HG02981 (cell line): ENCODE data around the gene OSMR.

Source experiments
- ATAC-seq: cut with Tn5 transposase; IDR thresholded peaks from one replicate; pipeline ENCODE4 v1.9.1; 2021; ENCODE audit warnings: mild to moderate bottlenecking, moderate library complexity; ENCODE audit not compliant: unreplicated experiment

The OSMR gene

GRCh38 chr5:38870595-38870994 lies 24.8 kb downstream of the OSMR start:
- ATAC-seq: no peak

GRCh38 chr5:38871058-38871605 lies 25.3 kb downstream of the OSMR start:
- ATAC-seq: no peak

GRCh38 chr5:38871790-38872551 lies 26.2 kb downstream of the OSMR start:
- no peak for ATAC-seq

GRCh38 chr5:38872826-38873225 lies 27.0 kb downstream of the OSMR start:
- no peak for ATAC-seq

GRCh38 chr5:38874948-38875456 lies 29.2 kb downstream of the OSMR start:
- ATAC-seq: no peak

DNA sequence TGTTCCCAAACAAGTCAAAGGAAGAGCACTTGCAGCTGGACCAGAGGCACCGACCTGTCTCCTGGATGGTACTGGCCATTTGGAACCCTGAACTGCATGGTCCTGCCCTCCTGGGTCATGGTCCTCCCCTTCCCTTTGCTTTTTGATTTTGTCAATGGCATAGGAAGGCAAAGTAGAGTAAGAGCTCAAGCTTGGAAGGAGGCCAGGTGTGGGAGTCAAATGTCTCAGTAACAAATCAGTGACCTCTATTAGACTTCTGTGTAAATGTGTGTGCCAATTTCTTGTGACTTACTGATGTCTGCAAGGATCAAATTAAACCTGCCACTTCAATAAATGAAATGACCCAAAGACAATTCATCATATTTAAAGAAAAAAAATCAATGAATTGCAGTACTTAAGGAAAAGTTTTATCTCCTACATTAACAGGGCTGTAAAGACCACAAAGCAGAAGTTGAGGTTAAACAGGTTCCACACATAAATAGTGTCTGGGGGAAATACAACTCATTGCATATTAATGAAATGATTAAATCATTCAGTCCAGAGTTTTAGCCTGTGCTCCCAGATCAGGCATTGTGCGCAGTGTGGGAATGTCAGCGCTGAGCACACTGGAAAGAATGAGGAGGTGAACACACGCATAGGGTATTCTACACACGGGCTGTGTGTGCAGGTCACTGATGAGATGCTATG lies 32.7 kb downstream of the OSMR start:
- ATAC-seq: no peak

- ATAC-seq: no peak
Observed at GRCh38 chr5:38879078-38879460, 33.3 kb downstream of the OSMR start.

DNA sequence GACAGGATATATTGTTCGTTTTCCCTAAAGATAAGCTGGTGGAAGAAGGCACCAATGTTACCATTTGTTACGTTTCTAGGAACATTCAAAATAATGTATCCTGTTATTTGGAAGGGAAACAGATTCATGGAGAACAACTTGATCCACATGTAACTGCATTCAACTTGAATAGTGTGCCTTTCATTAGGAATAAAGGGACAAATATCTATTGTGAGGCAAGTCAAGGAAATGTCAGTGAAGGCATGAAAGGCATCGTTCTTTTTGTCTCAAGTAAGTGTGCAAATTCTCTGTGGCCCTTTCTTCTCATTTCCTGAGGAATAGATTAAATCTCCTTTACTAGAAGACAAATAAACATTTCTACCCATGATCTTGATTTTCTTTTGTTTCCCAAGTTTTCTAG lies 38.0 kb downstream of the OSMR start:
- ATAC-seq: no peak

DNA sequence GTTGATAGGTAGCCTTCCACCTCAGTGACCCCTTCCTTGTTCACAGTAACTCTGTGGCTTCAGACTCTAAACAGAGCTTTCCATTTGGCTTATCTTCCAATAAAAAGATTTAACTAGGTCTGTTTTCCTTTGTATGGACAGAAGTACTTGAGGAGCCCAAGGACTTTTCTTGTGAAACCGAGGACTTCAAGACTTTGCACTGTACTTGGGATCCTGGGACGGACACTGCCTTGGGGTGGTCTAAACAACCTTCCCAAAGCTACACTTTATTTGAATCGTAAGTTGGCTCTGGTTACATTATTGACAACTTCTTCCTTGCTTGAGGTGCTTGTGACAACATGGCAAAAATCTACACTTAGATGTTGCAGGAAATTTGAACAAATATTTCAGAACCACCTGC lies 39.4 kb downstream of the OSMR start:
- ATAC-seq: no peak

DNA sequence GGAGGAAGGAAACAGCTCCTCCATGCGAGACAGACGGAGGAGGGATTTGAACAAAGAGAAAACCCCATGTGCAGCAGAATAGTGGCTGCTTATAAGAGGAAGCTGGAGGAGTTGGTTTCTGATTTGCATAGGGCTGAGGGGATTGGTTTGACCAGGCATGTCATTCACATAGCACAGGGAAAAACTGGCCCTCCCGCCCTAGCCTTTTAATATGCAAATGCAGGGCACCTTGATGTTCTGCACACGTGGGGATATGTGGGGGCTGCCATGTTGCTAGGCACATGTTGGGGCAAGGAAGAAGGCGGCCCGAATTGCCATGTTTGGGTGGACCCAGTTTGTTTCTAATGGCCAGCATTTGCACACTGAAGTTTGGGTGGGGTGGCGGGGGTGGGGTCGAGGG lies 42.2 kb downstream of the OSMR start:
- ATAC-seq: no peak

GRCh38 chr5:38889424-38889823 lies 43.6 kb downstream of the OSMR start:
- ATAC-seq: no peak

DNA sequence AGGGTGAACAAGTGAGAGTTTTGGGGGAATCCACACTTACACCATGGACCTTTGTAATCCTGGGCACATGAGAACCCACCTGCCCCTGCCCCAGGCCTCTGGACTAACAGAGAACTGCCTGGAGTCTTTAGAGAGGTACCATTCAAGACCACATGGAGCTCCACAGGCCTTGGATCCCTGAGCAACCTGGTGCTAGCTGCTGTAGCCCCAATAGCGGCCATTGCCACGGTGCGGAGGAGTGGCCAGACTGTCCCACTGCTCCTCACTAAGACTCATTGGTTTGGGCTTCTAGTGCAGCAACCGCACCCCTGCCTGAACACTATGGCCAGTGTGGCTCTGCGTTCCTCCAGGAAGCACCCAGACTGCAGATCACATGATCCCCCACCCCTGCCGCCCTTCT lies 45.8 kb downstream of the OSMR start:
- ATAC-seq: no peak

GRCh38 chr5:38892363-38892762 lies 46.6 kb downstream of the OSMR start:
- no peak for ATAC-seq

GRCh38 chr5:38896760-38897159 lies 50.9 kb downstream of the OSMR start:
- no peak for ATAC-seq

DNA sequence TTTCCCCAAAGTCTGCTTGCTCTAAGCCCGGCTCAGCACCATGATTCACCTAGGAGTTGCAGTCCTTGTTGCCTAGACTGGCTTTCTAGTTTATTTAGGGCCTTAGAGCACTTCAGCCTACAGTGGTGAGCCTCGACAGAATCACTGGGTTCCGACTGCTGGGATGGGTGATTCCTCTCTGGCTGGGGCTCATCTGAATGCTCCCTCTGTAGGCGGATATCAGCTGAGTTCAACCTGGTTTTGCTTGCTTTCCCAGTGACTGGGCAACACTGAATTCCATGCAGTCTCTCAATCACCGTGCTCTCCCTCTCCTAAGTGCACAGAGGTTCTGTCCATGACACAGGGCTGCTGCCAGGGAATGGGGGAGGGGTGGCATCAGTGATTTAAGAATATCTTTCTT lies 54.1 kb downstream of the OSMR start:
- ATAC-seq: no peak

DNA sequence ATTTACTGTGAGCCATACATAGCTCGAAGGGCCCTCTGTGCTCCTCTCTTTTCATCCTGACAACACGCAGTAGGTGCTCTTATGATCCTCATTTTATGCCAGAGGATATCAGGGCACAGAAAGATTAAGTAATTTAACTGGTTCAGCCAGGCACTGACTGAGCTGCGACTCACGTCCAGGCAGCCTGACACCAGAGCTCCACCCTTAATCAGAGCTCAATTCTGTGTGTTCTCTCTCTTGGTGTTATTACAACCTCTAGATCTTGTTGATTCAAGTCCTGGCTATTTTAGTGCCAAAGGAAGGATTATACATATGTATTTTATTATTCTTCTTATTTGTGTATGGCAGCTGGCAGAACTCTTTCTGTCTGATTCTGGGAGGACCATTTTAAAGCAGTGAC lies 59.7 kb downstream of the OSMR start:
- ATAC-seq: no peak

DNA sequence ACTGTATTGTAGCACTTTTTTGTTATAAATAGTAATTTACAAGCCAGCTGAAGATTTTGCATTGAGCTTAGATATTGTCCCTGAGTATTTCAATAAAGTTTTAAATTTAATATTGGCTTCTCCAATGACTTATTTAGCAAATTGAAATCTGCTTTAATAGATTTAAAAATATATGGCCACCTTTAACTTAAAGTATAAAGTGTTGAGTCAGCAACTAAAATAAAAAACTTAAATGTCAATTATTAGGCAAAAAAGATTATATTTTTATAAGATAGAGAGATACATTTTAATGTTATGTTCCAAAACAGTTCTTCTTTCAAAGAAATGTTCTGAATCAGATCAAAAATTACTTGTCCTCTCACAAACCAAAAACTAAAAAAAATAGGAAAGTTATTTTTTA lies 60.7 kb downstream of the OSMR start:
- ATAC-seq: no peak

DNA sequence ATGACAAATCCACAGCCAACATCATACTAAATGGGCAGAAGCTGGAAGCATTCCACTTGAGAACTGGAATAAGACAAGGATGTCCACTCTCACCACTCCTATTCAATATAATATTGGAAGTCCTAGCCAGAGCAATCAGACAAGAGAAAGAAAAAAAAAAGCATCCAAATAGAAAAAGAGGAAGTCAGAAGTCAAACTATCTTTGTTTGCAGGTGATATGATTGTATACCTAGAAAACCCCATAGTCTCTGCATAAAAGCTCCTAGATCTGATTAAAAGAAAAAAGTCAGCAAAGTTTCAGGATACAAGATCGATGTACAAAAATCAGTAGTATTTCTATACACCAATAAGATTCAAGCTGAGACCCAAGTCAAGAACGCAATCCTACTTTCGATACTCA lies 66.1 kb downstream of the OSMR start:
- no peak for ATAC-seq

DNA sequence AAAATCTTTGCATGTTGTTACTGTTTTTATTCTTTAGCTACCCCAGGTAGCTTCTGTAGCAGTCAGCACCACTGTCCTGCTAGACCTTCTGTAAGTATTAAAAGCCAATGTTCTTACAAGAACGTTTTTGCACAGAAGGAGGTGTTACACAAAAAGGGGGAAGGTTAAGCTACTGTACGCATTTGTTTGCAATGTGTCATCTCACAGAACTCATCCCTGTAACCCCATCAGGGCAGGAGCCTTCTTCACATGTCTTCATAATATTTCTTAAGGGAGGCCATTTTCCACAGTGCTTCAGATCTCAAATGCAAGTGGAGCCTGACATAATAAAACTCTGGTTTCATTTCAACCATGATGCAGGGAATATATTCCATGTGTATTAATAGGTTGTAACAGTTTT lies 67.9 kb downstream of the OSMR start:
- no peak for ATAC-seq

DNA sequence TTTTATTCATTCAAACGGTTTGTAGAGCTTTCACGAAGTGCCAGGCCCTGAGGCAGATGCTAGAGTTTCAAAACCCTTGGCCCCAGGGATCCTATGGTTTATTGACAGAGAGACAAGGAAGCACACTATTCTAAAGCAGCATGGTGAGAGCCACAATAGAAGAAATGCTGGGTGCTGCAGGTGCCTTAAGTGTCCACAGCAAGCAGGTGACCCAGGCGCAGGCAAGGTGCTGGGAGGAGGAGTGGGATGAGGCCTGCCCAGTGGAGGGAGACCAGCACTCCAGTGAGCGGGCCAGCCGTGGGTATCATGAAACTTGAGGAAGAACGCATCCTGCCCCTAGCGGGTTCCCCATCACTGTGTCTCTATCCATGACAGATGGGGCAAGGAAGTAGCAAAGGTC lies 71.0 kb downstream of the OSMR start:
- ATAC-seq: no peak

DNA sequence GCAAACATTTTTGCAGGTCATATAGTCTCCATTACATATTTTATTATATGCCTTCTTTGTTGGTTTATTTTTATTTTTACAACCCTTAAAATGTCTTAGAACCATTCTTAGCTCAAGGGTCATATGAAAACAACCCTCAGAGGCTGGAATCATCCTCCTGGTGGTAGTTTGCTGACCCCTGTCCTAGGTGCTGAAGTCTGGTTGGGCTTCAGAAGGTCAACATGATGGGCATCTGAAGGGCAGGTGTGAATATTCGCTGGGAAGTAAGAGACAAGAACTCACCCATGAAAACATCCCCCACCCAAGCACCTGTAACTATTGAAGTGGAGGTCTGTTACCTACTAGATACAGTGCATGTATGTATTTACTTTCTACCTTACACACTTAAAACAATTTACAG lies 75.4 kb downstream of the OSMR start:
- no peak for ATAC-seq

- ATAC-seq: peak; percentile 73
Observed at GRCh38 chr5:38922199-38922598, 76.4 kb downstream of the OSMR start.
